NCI-H1092 treated with DMSO at 0.1 percent for 48 hours (cell line): ENCODE measurements around the gene MRPS14.
"Not testable (repeated sequence)": the region's sequence is repeated elsewhere in the genome, so short reads cannot be mapped to it uniquely, and the experiment has no call there.

ENCODE experiments used
- DNase-seq: peaks from one replicate; lab custom pipeline; 2025; lab: John Stamatoyannopoulos, UW

The MRPS14 gene

DNA sequence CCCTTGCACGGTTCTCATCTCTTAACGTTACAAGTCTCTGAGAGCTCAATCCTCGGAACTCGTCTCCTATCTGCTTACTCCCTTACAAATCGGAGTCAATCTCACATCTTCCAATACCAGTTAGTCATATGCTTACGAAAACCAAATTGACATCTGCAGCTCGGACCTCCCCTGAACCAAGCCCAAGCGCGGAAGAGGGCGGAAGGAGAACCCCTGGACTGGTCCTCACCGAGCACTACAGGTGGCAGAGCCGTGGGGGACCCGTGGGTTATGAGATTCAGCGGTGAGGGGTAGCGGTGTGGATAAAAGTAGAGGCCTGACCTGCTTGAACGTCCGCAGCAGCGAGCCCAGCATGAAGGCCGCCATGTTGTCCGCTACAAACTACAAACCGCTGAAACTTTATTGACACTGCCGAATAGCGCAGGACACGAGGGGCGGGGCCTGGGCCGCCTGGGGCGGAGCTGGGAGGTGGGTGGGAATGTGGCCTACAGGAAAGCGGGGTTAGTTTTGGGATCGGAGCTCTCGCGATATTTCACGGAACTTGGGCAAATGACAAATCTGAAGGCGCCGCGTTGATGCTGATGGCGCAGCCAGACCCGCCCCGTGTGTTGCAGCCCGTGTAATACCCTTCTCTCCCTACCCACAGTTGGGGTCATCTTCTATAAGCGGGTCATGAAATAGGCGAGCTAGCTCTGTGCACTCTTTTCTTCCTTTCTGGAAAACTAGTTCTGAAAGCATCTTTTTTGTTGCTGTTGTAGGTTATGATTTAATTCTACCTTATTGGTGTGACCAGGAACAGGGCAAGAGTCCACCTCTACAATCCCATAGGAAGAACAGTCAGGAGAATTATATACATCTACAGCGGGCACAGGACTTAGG is at the start of gene MRPS14:
MRPS14 (minus strand) TSS at position 383 of the 879 bp plus-strand sequence; CDS start at position 366, 17 bp downstream.
- peak; percentile 99 for DNase-seq

GRCh38 chr1:175072099-175072951 is 49.1 kb upstream of the MRPS14 start:
- DNase-seq = no peak

- no peak for DNase-seq
Observed at GRCh38 chr1:175071276-175071943, 48.2 kb upstream of the MRPS14 start.

- no peak for DNase-seq
Observed at GRCh38 chr1:175070818-175071217, 47.6 kb upstream of the MRPS14 start.

DNA sequence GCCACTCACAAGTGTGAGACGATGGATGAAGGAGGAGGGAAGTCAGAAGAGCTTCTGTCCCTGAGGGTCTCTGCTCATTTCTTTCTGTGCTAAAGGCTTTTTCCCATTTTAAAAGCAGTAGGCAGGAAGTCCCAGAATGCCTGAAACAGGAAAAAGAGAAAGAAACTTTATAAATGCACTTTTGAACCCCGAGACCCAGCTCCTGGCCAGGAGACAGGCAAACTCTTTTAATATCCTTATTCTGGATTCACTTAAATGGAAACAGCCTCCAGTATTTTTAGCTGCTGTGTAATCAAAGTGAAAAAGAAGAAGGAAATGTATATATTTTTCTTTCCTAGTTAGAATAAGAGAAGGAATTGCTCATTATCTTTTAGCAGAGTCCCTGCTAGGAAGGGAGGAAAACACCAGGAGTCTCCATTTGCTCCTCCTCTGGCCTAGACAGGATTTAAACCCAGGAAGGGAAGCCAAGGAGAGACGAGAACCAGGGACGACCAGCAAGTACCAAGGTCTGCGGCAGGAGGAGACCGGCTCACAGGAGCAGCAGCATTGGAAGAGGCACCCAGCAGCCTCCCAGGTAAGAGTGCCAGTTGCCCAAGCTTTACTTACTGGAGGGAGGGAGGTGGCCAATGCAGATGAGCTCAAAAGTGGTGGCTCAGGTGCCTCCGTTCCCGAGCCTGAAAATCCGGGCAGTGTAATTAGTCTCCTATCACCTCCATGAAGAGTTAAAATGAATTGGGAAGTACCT is 44.3 kb upstream of the MRPS14 start, which contains the start of gene TNN:
TNN (plus strand) TSS at position 472 of the 745 bp plus-strand sequence. CDS start 9,586 bp downstream, outside the sequence.
- no peak for DNase-seq

- no peak for DNase-seq
Observed at GRCh38 chr1:175062858-175063257, 39.6 kb upstream of the MRPS14 start.

GRCh38 chr1:175062339-175062738 is 39.1 kb upstream of the MRPS14 start:
- no peak for DNase-seq

GRCh38 chr1:175054736-175055135 is 31.5 kb upstream of the MRPS14 start:
- DNase-seq = no peak

- DNase-seq = no peak
Observed at GRCh38 chr1:175050992-175051391, 27.8 kb upstream of the MRPS14 start.

GRCh38 chr1:175045519-175045918 is 22.3 kb upstream of the MRPS14 start:
- DNase-seq = no peak

- DNase-seq = no peak
Observed at GRCh38 chr1:175045097-175045496, 21.9 kb upstream of the MRPS14 start.

GRCh38 chr1:175044591-175044990 is 21.4 kb upstream of the MRPS14 start:
- not testable (repeated sequence) for DNase-seq

DNA sequence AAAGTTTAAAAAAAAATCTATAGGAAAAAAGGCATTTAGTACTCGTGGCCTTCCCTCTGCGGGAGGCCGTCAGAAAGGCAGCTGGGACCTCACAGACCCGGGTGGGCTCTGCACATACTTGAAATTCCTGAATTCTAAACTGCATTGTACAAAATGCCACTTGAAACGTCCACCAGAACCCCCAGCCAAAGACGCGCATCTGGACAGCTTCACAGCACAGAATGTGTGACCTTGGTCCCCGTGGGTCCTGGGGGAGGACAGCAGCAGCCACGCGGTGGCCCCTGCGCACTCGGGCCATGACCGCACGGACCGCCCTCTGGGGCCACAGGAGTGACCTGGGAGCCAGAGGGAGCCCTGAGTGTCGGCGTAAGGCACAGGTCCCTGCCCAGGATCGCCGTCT is 20.6 kb upstream of the MRPS14 start:
- no peak for DNase-seq

DNA sequence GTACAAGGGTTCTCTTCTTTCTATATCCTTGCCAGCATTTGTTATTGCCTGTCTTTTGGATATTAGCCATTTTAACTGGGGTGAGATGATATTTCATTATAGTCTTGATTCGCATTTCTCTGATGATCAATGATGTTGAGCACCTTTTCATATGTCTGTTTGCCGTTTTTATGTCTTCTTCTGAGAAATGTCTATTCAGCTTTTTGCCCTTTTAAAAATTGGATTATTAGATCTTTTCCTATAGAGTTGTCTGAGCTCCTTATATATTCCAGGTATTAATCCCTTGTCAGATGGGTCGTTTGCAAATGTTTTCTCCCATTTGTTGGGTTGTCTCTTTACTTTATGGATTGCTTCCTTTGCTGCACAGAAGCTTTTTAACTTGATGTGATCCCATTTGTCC is 19.4 kb upstream of the MRPS14 start:
- DNase-seq = no peak

GRCh38 chr1:175040324-175040879 is 17.2 kb upstream of the MRPS14 start:
- peak; percentile 8 for DNase-seq

DNA sequence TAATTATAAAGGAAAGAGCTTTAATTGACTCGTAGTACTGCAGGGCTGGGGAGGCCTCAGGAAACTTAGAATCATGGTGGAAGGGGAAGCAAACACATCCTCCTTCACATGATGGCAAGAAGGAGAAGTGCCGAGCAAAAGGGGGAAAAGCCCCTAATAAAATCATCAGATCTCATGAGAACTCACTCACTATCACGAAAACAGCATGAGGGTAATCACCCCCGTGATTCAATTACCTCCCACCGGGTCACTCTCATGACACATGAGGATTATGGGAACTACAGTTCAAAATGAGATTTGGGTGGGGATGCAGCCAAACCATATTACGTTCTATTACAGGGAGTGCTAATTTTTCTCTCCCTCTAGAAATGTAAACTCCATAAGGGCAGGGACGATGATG is 14.2 kb upstream of the MRPS14 start:
- DNase-seq = no peak

GRCh38 chr1:175036476-175036875 is 13.3 kb upstream of the MRPS14 start:
- DNase-seq = no peak

DNA sequence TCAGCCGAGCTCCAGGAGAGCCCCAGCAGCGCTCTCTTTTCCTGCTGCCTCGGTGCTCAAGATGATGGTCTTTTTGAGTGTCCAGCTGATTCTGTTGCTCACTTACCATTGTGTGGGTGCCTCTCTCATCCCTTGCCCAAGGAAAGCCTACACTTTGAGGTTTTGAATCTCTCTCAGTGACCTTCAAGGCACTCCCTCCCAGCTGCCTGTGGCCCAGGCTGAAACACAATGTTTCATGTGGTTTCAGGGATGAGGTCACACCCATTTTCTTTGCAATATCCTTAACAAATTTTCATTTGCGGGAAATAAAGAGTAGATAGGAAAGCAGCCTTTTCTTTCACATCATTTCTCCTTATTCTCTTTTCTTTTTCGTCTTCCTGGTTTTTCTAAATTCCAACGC is 12.6 kb upstream of the MRPS14 start:
- DNase-seq = no peak

DNA sequence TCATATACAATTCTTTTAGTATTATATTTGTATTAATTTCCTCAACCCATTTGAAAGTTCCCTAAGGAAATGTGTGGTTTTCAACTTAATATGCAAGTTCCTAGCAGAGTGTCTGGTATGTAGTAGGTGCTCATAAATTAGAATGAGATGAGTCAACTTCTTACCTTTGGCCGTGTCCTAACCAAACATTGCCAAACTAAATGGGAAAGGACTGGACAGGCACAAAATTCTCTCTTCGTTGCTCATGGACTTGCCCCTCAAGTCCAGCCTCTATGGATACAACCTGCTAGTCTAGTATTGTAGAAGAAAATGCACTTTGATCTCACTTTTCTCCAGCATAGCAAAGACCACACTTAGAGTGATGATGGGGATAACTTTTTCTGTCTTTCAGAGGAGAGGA is 11.6 kb upstream of the MRPS14 start:
- DNase-seq = no peak

DNA sequence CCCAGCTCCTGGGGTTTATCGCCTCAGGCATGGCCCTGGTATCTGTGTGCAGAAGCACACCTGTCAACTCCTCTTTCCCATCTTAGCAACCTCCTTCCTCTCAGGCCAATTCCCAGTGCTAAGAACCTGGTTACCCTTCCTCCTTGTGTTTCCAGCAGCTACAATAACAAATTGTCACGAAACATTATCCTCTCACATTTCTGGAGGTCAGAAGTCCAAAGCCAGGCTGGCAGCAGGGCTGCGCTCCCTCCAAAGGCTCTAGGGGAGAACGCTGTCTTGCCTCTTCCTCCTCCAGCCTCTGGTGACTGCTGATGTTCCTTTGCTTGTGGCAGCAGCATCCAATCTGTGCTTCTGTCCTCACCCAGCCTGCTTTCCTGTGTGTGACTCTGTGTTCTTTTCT is 10.7 kb upstream of the MRPS14 start:
- DNase-seq = no peak

DNA sequence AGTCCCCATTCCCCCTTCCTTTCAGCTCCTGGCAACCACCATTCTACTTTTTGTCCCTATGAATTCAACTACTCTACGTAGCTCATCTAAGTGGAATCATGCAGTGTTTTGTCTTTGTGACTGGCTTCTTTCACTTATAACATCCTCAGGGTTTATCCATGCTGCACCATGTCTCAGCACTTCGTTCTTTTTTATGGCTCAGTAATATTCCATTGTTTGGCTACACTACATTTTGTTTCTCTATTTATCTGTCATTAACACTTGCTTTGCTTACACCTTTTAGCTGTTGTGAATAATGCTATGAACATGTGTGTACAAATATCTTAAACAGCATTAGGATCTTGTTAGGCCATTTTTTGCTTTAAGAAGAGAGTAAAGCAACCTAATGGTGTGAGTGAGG is 1.5 kb upstream of the MRPS14 start:
- no peak for DNase-seq
